ENCODE results near the gene ANKFN1.

ANKFN1 gene

DNA sequence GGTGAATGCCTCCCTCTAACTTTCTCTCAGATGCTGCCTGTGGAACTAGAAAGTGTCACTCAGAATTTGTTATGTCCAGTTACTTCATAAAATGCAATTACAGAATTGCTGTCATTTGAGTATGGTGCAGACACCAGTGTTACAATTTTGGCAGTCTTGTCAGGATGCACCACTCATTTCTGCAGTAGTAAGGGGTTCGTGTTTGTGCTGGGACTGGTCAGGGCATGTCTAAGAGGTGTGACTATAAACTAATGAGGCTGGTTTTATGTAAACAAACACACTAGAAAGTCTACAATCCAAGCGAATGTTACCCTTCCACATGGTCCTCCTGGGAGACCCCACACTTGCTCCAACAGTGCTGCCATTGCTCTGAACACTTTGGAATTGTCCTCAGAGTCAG, 206.2 kb downstream of the ANKFN1 start:
- TF ChIP-seq, protein P1, sequence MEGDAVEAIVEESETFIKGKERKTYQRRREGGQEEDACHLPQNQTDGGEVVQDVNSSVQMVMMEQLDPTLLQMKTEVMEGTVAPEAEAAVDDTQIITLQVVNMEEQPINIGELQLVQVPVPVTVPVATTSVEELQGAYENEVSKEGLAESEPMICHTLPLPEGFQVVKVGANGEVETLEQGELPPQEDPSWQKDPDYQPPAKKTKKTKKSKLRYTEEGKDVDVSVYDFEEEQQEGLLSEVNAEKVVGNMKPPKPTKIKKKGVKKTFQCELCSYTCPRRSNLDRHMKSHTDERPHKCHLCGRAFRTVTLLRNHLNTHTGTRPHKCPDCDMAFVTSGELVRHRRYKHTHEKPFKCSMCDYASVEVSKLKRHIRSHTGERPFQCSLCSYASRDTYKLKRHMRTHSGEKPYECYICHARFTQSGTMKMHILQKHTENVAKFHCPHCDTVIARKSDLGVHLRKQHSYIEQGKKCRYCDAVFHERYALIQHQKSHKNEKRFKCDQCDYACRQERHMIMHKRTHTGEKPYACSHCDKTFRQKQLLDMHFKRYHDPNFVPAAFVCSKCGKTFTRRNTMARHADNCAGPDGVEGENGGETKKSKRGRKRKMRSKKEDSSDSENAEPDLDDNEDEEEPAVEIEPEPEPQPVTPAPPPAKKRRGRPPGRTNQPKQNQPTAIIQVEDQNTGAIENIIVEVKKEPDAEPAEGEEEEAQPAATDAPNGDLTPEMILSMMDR (IDR thresholded peaks at IDR 0.05; ENCODE audit: control extremely low read depth, extremely low read depth, low read depth, missing control alignments) = no peak
- CTCF ChIA-PET = no interaction called here
- POLR2A ChIA-PET = no interaction called here
- DNase-seq (ENCODE audit: extremely low spot score) = no peak

DNA sequence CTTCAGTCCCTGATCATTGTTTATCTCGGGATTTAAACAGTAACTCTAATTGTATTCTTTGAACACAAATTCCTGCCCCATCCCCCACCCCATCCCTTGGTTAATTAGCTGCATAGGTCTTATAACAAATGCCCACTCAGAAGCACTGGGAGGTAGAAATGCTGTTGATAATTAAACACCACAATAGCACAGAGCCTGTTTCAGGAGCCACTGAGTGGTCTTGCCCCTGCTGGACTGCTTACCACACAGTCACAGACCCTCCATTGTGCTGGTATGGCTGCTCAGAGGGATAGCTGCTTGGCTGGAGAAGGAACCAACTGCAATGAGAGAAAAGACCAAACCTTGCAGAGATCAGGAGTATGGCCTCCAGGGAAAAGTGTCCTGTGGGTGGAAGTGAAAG, 214.1 kb downstream of the ANKFN1 start:
- POLR2A ChIA-PET = no interaction called here
- CTCF ChIA-PET = no interaction called here
- TF ChIP-seq, protein P1 (IDR thresholded peaks at IDR 0.05; ENCODE audit: control extremely low read depth, extremely low read depth, low read depth, missing control alignments) = no peak
- no peak for DNase-seq (ENCODE audit: extremely low spot score)

DNA sequence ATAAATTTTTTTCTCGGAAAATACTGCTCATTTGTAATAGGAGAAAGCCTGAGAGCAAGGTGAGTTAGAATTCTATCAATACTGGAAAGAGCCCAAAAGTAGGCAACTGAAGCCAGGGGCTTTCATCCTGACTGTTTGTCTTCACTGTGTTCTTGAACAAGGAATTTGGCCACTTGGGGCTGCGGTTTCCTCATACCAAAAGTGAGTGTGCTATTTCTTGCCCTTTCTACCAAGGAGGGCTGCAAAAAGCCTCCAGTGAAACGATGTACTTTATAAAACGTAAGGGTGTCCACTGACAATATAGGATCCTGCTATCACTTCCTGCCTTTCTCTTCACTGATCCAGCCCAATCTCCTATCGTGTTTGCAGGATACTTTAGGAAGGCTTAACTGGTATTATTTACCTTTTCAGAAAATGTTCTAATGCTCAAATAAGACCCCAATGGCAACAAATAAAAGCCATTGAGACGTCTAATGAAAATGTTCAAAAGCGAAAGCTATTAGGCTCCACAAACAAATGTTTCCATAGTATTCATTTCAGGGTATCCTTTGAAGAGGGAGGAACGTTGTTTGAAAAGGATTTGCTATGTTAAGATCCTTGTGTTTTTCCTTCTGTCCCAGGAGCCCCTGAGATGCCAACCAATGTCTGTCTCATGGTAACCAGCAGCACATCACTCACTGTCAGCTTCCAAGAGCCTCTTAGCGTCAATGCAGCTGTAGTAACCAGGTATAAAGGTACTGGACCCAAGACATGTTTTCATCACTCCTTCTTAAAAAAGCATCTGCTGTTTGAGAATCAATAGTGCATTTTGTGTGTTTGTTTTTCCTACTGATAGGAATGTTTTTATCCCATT, 220.9 kb downstream of the ANKFN1 start:
- ChIA-PET CTCF (no interaction called here), POLR2A (no interaction called here)
- TF ChIP-seq, protein P1 (IDR thresholded peaks at IDR 0.05; ENCODE audit: control extremely low read depth, extremely low read depth, low read depth, missing control alignments) = no peak
- DNase-seq (ENCODE audit: extremely low spot score) = no peak

DNA sequence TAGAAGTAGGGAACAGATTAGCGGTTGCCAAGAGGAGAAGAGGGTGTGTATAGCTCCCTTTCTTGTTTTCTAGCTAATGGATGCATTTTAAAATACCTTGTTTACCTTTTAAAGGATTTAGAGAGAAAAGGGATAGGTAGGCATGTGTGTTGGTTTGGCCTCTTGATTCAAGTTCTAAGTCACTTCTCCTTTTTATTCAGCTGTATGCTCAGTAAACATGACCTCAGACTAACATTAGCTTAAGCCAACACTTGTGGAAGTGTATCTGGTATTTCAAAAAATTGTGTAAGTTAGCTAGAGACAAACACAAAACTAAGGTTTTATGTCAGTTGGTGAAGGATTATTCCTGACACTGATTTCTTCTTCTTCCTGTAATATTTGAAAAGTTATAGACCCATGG, 236.1 kb downstream of the ANKFN1 start:
- TF ChIP-seq, protein P1 (IDR thresholded peaks at IDR 0.05; ENCODE audit: control extremely low read depth, extremely low read depth, low read depth, missing control alignments) = no peak
- POLR2A ChIA-PET = no interaction called here
- DNase-seq (ENCODE audit: extremely low spot score) = no peak
- CTCF ChIA-PET = interaction anchor here (0.9 to 1.2 kb wide), 2 partner anchors 24 to 112 kb away, joined by 3 to 4 read pairs; no protein-coding TSS in a partner anchor

DNA sequence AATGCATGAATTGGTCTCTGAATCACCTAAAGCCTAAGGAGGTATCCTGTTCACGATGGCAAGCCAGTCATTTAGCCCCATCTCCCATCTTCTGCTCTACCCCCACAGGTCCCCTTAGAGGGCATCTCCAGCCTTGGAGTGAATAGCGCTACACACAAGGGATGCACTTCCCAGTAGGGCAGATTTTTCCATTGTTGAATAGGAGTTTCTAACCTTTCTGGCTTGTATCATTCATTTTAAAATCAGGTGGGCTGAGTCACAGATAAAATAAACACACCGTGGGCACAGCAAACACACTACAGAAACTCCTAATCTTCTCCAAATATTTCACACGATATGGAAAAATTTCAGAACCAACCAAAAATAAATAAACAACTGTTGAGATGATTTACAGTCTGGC, 239.0 kb downstream of the ANKFN1 start:
- POLR2A ChIA-PET = no interaction called here

DNA sequence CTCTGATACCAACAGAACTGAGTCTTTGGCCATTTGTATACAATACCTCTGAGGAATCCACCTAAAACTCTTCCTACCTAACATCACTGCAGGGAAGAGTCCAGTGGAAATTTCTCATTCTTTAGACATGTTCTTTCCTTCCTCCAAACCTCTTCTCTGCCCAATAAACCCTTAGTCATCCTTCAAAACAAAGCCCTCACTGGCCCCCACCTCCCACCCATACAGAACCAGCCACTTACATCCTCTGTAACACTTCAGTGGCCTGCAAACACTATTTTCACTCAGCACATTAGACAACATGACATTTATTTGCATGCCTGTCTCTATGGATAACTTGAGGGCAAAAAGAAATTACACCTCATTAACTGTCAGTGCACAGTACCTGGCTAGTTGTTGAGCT, 239.9 kb downstream of the ANKFN1 start:
- CTCF ChIA-PET = interaction anchor here (1.0 kb wide), 1 partner anchor 28 kb away, joined by 3 read pairs; no protein-coding TSS in a partner anchor
- TF ChIP-seq, protein P1 (IDR thresholded peaks at IDR 0.05; ENCODE audit: control extremely low read depth, extremely low read depth, low read depth, missing control alignments) = no peak
- POLR2A ChIA-PET = no interaction called here
- DNase-seq (ENCODE audit: extremely low spot score) = no peak

More for the DNA sequence above, 239.0 kb downstream of the ANKFN1 start:
- TF ChIP-seq, protein P1 (IDR thresholded peaks at IDR 0.05; ENCODE audit: control extremely low read depth, extremely low read depth, low read depth, missing control alignments) = no peak
- CTCF ChIA-PET = no interaction called here
- DNase-seq (ENCODE audit: extremely low spot score) = no peak
